K562 (cell line): ENCODE results near the gene TRAPPC2L.

ENCODE experiments used
- ATF2 ChIP-seq: sonication (generic); formaldehyde crosslinking; IDR thresholded peaks from 2 replicates; pipeline ENCODE4 v1.8.1; 2022; ENCODE audit warnings: missing genetic modification reagents
- CBFA2T3 ChIP-seq: fragments of 450-650 bp; IDR thresholded peaks from 2 replicates; pipeline ENCODE4 v1.6.1; 2017
- CHD4 ChIP-seq: fragments of 200-600 bp; sonication (generic); IDR thresholded peaks from 3 replicates; pipeline ENCODE4 v1.6.1; 2012; ENCODE audit warnings: low read depth, mild to moderate bottlenecking, mixed read lengths, low read length, inconsistent platforms; ENCODE audit not compliant: insufficient read depth, insufficient replicate concordance, poor library complexity, severe bottlenecking
- CTCF ChIP-seq, 3 experiments: IDR thresholded peaks in 2 of 3; conservative IDR thresholded peaks in 1 of 3; 2 replicates each; pipeline ENCODE4 v1.5.1; 2011 to 2012; ENCODE audit warnings: low read length in 3 of 3, mild to moderate bottlenecking in 3 of 3, control low read depth in 2 of 3, improper control_type of control experiment in 1 of 3, inconsistent platforms in 1 of 3, low read depth in 1 of 3, mixed read lengths in 1 of 3, moderate library complexity in 1 of 3; ENCODE audit not compliant: insufficient read depth in 2 of 3
- IFI16 ChIP-seq: fragments of 250-450 bp; sonication (Bioruptor Pico); IDR thresholded peaks from 2 replicates; pipeline ENCODE4 v2.1.2; 2022; ENCODE audit warnings: mild to moderate bottlenecking, inconsistent platforms
- KLF13 ChIP-seq: fragments of 450-650 bp; IDR thresholded peaks from 2 replicates; pipeline ENCODE4 v1.6.1; 2016; ENCODE audit warnings: missing genetic modification characterization, low read depth, mild to moderate bottlenecking, missing compliant biosample characterization, moderate library complexity, borderline replicate concordance
- MAX ChIP-seq: sonication (generic); formaldehyde crosslinking; IDR thresholded peaks from 2 replicates; pipeline ENCODE4 v1.9.0; 2022; ENCODE audit warnings: mild to moderate bottlenecking, missing genetic modification reagents
- ZBTB33 ChIP-seq: sonication (generic); formaldehyde crosslinking; IDR thresholded peaks from 2 replicates; pipeline ENCODE4 v1.8.1; 2023; ENCODE audit warnings: mild to moderate bottlenecking, missing genetic modification reagents
- ZNF134 ChIP-seq: fragments of 250-450 bp; sonication (Bioruptor Pico); conservative IDR thresholded peaks from 2 replicates; pipeline ENCODE4 v1.4.0; 2020

GRCh38 chr16:88878967-88879787 lies 22.2 kb downstream of the TRAPPC2L start:
- no peak for TF ChIP-seq ATF2 (CRISPR knock-in tag)
- no peak for TF ChIP-seq CHD4
- no peak for TF ChIP-seq IFI16 (CRISPR knock-in tag)
- TF ChIP-seq KLF13 (tag) = no peak
- no peak for TF ChIP-seq MAX (CRISPR knock-in tag)
- no peak for TF ChIP-seq CTCF (IDR thresholded peaks at IDR 0.05 in 2 of 3, conservative IDR thresholded peaks at IDR 0.05 in 1 of 3; ENCODE audit: insufficient read depth in 2 of 3, low read depth in 1 of 3, low read length in 3 of 3)
- TF ChIP-seq ZBTB33 (CRISPR knock-in tag) = no peak
- TF ChIP-seq ZNF134 = no peak
- TF ChIP-seq CBFA2T3 = no peak
